Endothelial cell of umbilical vein (primary cell): ENCODE results near the gene VCL. TPM values are rescaled to one million over a fixed set of nuclear protein-coding genes. Genes with fewer than 3 reads are reported as not detected.
A peak's percentile ranks its signal among the peaks of the same experiment; 100 is the strongest.

ENCODE experiments used
- BruUV-seq: library from RNA; stranded (reverse); fragments of 400-500 nt; replicated peaks from 2 replicates; lab custom pipeline; 2021; lab: Mats Ljungman, UMichigan
- CTCF ChIA-PET: fragments of 300-600, 350-600 bp; sonication (Branson Sonifier 250); formaldehyde crosslinking; loops from one replicate; lab custom pipeline; 2021; ENCODE audit warnings: antibody characterized with exemption, inconsistent platforms; lab: Charles Lee
- POLR2A ChIA-PET: fragments of 300-600, 350-600 bp; sonication (Branson Sonifier 250); formaldehyde crosslinking; loops from one replicate; lab custom pipeline; 2021; ENCODE audit warnings: antibody characterized with exemption, inconsistent platforms; lab: Charles Lee
- DNase-seq: peaks from one replicate; pipeline ENCODE4 v3.0.0-alpha.2; 2011; ENCODE audit warnings: low read depth, low spot score
- FAIRE-seq: peaks from 2 replicates; lab custom pipeline; 2011; peaks lifted over from hg19 to GRCh38; lab: Jason Lieb, UNC
- H2AFZ ChIP-seq: 2 replicates; pipeline ENCODE4 v1.6.0; 2012; ENCODE audit warnings: low read depth, low read length, control low read depth, inconsistent platforms
- H3K27ac ChIP-seq: 2 replicates; pipeline ENCODE4 v1.5.1; 2011; ENCODE audit warnings: low read depth, mild to moderate bottlenecking, control low read depth, low read length, moderate library complexity; ENCODE audit not compliant: insufficient read depth
- H3K27me3 ChIP-seq, 2 experiments: 2 replicates each; pipeline versions ENCODE4 v1.6.0 to v1.6.1; 2011; ENCODE audit warnings: low read length in 2 of 2, mixed read lengths in 1 of 2; ENCODE audit not compliant: control insufficient read depth in 2 of 2, insufficient read depth in 2 of 2
- H3K36me3 ChIP-seq, 2 experiments: 2 replicates in 1 of 2; 3 replicates in 1 of 2; pipeline ENCODE4 v1.5.1; 2011; ENCODE audit warnings: low read length in 2 of 2, mild to moderate bottlenecking in 1 of 2, moderate library complexity in 1 of 2; ENCODE audit not compliant: control insufficient read depth in 2 of 2, insufficient read depth in 2 of 2; ENCODE audit errors: extremely low read depth in 1 of 2
- H3K4me1 ChIP-seq: 3 replicates; pipeline ENCODE4 v1.5.1; 2011; ENCODE audit warnings: mild to moderate bottlenecking, low read length; ENCODE audit not compliant: control insufficient read depth, insufficient read depth; ENCODE audit errors: extremely low read depth
- H3K4me2 ChIP-seq: 2 replicates; pipeline ENCODE4 v1.6.1; 2011; ENCODE audit warnings: low read length, control low read depth, mixed read lengths; ENCODE audit not compliant: insufficient read depth
- H3K4me3 ChIP-seq, 3 experiments: fragments of 200-600 bp in 1 of 3; sonication (generic), shearing (Covaris generic) in 1 of 3; replicated peaks in 1 of 3; 2 replicates each; pipeline ENCODE4 v1.5.1; 2011 to 2016; ENCODE audit warnings: control low read depth in 3 of 3, low read length in 3 of 3, mild to moderate bottlenecking in 2 of 3, inconsistent platforms in 1 of 3, low read depth in 1 of 3, moderate library complexity in 1 of 3; ENCODE audit not compliant: insufficient read depth in 1 of 3
- H3K79me2 ChIP-seq: 2 replicates; pipeline ENCODE4 v1.6.0; 2012; ENCODE audit warnings: low read length, inconsistent platforms; ENCODE audit not compliant: control insufficient read depth, insufficient read depth
- H3K9ac ChIP-seq: replicated peaks from 2 replicates; pipeline ENCODE3; 2011; ENCODE audit warnings: low read length, control low read depth; ENCODE audit not compliant: insufficient read depth; ENCODE audit errors: extremely low read depth
- H3K9me1 ChIP-seq: replicated peaks from 3 replicates; pipeline ENCODE4 v1.6.0; 2011; ENCODE audit warnings: mild to moderate bottlenecking, low read length; ENCODE audit not compliant: control insufficient read depth, insufficient read depth; ENCODE audit errors: extremely low read depth
- H3K9me3 ChIP-seq: replicated peaks from 2 replicates; pipeline ENCODE4 v1.5.1; 2012; ENCODE audit warnings: low read length, inconsistent platforms; ENCODE audit not compliant: control insufficient read depth, insufficient read depth
- H4K20me1 ChIP-seq: replicated peaks from 2 replicates; pipeline ENCODE3; 2011; ENCODE audit warnings: mild to moderate bottlenecking, low read length; ENCODE audit not compliant: control insufficient read depth, insufficient read depth; ENCODE audit errors: extremely low read depth
- CTCF ChIP-seq, 2 donors: IDR thresholded peaks; 1 replicate in 1 of 2; 2 replicates in 1 of 2; pipeline ENCODE4 v1.5.1; 2011; ENCODE audit warnings: low read length in 2 of 2, mild to moderate bottlenecking in 2 of 2, moderate library complexity in 2 of 2, control low read depth in 1 of 2, inconsistent platforms in 1 of 2, low read depth in 1 of 2; ENCODE audit not compliant: insufficient read depth in 1 of 2; ENCODE audit errors: extremely low read depth in 1 of 2
- EZH2 ChIP-seq: IDR thresholded peaks from 2 replicates; pipeline ENCODE4 v1.6.1; 2012; ENCODE audit warnings: borderline replicate concordance, low read depth, mild to moderate bottlenecking, moderate library complexity, low read length, inconsistent platforms; ENCODE audit not compliant: severe bottlenecking
- FOS ChIP-seq: IDR thresholded peaks from 2 replicates; pipeline ENCODE4 v1.6.1; 2011; ENCODE audit warnings: mild to moderate bottlenecking, low read length, moderate library complexity, borderline replicate concordance; ENCODE audit not compliant: insufficient read depth
- GATA2 ChIP-seq: IDR thresholded peaks from 2 replicates; pipeline ENCODE4 v1.7.0; 2011; ENCODE audit warnings: low read depth, mild to moderate bottlenecking, moderate library complexity, mixed read lengths, low read length; ENCODE audit not compliant: insufficient read length, insufficient read depth
- JUN ChIP-seq: IDR thresholded peaks from 2 replicates; pipeline ENCODE4 v1.6.1; 2011; ENCODE audit warnings: borderline replicate concordance, low read depth; ENCODE audit not compliant: insufficient read length, insufficient read depth
- MYC ChIP-seq: IDR thresholded peaks from one replicate; pipeline ENCODE4 v1.6.1; 2011; ENCODE audit warnings: mild to moderate bottlenecking, low read depth, low read length
- POLR2A ChIP-seq: IDR thresholded peaks from 2 replicates; pipeline ENCODE4 v1.6.1; 2012; ENCODE audit warnings: low read depth, mild to moderate bottlenecking, control low read depth, low read length
- POLR2AphosphoS5 ChIP-seq: IDR thresholded peaks from 2 replicates; pipeline ENCODE4 v1.6.1; 2012; ENCODE audit warnings: low read depth, mild to moderate bottlenecking, control low read depth, low read length, moderate library complexity; ENCODE audit not compliant: insufficient read depth
- dilution Hi-C: fragments of 300-500 bp; cut with MboI; formaldehyde crosslinking; loops from one replicate; pipeline ENCODE4 v1.15.0; 2019; ENCODE audit warnings: low sequenced_read_pairs; ENCODE audit not compliant: extremely low pct_ligation_motif_present
- intact Hi-C: fragments of 100-400 bp; cut with micrococcal nuclease; formaldehyde crosslinking; loops from one replicate; pipeline ENCODE4 v1.10.0; 2022
- polyA plus RNA-seq, 4 experiments: library from polyadenylated mRNA; depleted of rRNA in 3 of 4; stranded (reverse) in 3 of 4; unstranded in 1 of 4; fragments of >200 nt; gene quantifications; 2 replicates each; pipeline versions ENCODE4 v1.2.1 to v1.2.3, GENCODE V29; 2011 to 2012; ENCODE audit warnings: missing spikeins in 1 of 4
- total RNA-seq: library from RNA; stranded (reverse); gene quantifications from 2 replicates; pipeline ENCODE4 v1.2.3, GENCODE V29; 2021
- TF ChIP-seq, protein P1 (sequence below): IDR thresholded peaks from 2 replicates; pipeline ENCODE4 v1.6.1; 2011; ENCODE audit not compliant: insufficient read depth, insufficient read length

VCL gene
- total and polyA plus RNA-seq, 2 donors (not counting 3 experiments of a cell fraction or from before 2014, with no cell fraction given), result 95.4 to 231 TPM

DNA sequence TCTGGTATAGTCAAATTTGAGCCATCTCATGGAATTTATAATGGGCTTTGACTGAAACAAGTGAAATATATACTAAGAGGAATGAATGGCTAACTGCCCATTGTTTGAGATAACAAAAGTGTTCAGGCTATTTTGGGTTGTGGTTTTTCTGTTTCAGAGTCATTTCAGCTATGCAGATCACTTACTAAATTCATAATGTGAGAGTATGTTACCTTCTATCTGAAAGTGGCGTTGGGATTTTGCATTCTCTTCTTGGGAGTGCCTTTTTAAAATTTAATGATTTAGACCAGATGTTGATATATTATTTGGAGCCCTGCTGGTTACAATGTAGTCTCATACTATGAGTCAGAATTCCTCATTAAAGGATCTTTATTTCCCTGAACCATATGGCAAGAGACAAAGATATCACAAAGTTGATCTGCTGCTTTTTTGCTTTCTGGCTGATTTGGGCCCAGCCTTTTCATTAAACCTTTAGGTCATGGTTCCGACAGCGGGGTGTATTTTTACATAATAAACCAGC lies 10.4 kb downstream of the VCL start:
- POLR2A ChIA-PET, result no interaction called here
- no peak overlapping the region for H3K4me3 ChIP-seq
- peak; percentile 18 for FAIRE-seq
- H3K9me3 ChIP-seq, result no peaks in the 10 kb centered on the region
- H3K27me3 ChIP-seq, result no peaks in the 10 kb centered on the region
- peaks cover 34% of the 10 kb centered on the region for H3K4me1 ChIP-seq
- no peaks in the 10 kb centered on the region for H3K36me3 ChIP-seq
- no peak overlapping the region for H3K9ac ChIP-seq
- peaks cover 13% of the 10 kb centered on the region for H4K20me1 ChIP-seq
- peak overlapping the region; percentile 58 for H3K27ac ChIP-seq
- peak overlapping the region; percentile 12 for H3K4me2 ChIP-seq
- no peak overlapping the region for H2AFZ ChIP-seq
- dilution Hi-C loops (no loop called here), intact Hi-C loops (loop anchor here (2.0 kb wide), 1 partner anchor 49 kb away; no protein-coding TSS in a partner anchor)
- CTCF ChIA-PET, result interaction anchor here (1.2 to 1.8 kb wide), 3 partner anchors 27 to 121 kb away, joined by 3 to 5 read pairs (median 4); no protein-coding TSS in a partner anchor
- TF ChIP-seq JUN (peak; percentile 19), EZH2 (no peak), POLR2A (no peak), FOS (peak; percentile 53), GATA2 (peak; percentile 18), POLR2AphosphoS5 (no peak), MYC (no peak), CTCF (IDR thresholded peaks at IDR 0.05; ENCODE audit: extremely low read depth in 1 of 2, insufficient read depth in 1 of 2, low read depth in 1 of 2, low read length in 2 of 2) (no peak)
- TF ChIP-seq, protein P1, sequence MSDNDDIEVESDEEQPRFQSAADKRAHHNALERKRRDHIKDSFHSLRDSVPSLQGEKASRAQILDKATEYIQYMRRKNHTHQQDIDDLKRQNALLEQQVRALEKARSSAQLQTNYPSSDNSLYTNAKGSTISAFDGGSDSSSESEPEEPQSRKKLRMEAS, result no peak
- peak; percentile 54 for DNase-seq
- no peaks in the 10 kb centered on the region for H3K9me1 ChIP-seq
- H3K79me2 ChIP-seq, result peaks cover 94% of the 10 kb centered on the region
- no TSS peak for BruUV-seq
